ENCODE data around the gene M1AP.

- TF ChIP-seq NFIC (IDR thresholded peaks at IDR 0.05; ENCODE audit: borderline replicate concordance) = no peak
- no peak for TF ChIP-seq YY1 (IDR thresholded peaks at IDR 0.05; ENCODE audit: low read depth)
- TF ChIP-seq CTCF (IDR thresholded peaks at IDR 0.05) = no peak
- no peak for TF ChIP-seq RFX5 (IDR thresholded peaks at IDR 0.05; ENCODE audit: low read length)
- no peak for TF ChIP-seq MAX (IDR thresholded peaks at IDR 0.05; ENCODE audit: low read depth)
Measured at GRCh38 chr2:74524005-74524404, 124.1 kb downstream of the M1AP start.

Measured in SK-N-SH (cell line).